ENCODE measurements around the gene PITX1.

GRCh38 chr5:135062216-135063055 lies 28.4 kb upstream of the PITX1 start:
- TF ChIP-seq POLR2A (IDR thresholded peaks at IDR 0.05) = no peak
- TF ChIP-seq, protein P1, sequence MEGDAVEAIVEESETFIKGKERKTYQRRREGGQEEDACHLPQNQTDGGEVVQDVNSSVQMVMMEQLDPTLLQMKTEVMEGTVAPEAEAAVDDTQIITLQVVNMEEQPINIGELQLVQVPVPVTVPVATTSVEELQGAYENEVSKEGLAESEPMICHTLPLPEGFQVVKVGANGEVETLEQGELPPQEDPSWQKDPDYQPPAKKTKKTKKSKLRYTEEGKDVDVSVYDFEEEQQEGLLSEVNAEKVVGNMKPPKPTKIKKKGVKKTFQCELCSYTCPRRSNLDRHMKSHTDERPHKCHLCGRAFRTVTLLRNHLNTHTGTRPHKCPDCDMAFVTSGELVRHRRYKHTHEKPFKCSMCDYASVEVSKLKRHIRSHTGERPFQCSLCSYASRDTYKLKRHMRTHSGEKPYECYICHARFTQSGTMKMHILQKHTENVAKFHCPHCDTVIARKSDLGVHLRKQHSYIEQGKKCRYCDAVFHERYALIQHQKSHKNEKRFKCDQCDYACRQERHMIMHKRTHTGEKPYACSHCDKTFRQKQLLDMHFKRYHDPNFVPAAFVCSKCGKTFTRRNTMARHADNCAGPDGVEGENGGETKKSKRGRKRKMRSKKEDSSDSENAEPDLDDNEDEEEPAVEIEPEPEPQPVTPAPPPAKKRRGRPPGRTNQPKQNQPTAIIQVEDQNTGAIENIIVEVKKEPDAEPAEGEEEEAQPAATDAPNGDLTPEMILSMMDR (IDR thresholded peaks at IDR 0.05) = no peak
